HG02759 (cell line): Measurements from ENCODE around the gene IRF1.

Experiments
- ATAC-seq: cut with Tn5 transposase; IDR thresholded peaks from one replicate; pipeline ENCODE4 v1.9.1; 2021; ENCODE audit warnings: mild to moderate bottlenecking, moderate library complexity; ENCODE audit not compliant: unreplicated experiment

IRF1 gene

GRCh38 chr5:132500931-132501628 lies 10.5 kb upstream of the IRF1 start:
- ATAC-seq: peak; percentile 40

- no peak for ATAC-seq
Observed at GRCh38 chr5:132500244-132500930, 9.8 kb upstream of the IRF1 start.

- no peak for ATAC-seq
Observed at GRCh38 chr5:132499440-132500243, 9.1 kb upstream of the IRF1 start.

- ATAC-seq: no peak
Observed at GRCh38 chr5:132498686-132499271, 8.2 kb upstream of the IRF1 start.

GRCh38 chr5:132498152-132498551 lies 7.6 kb upstream of the IRF1 start:
- ATAC-seq: no peak

GRCh38 chr5:132497488-132497997 lies 7.0 kb upstream of the IRF1 start:
- no peak for ATAC-seq

GRCh38 chr5:132496631-132497487 lies 6.3 kb upstream of the IRF1 start:
- peak; percentile 54 for ATAC-seq

- peak; percentile 51 for ATAC-seq
Observed at GRCh38 chr5:132496191-132496630, 5.6 kb upstream of the IRF1 start.

GRCh38 chr5:132495667-132496190 lies 5.2 kb upstream of the IRF1 start:
- ATAC-seq: peak; percentile 42

- no peak for ATAC-seq
Observed at GRCh38 chr5:132493821-132494220, 3.2 kb upstream of the IRF1 start.

GRCh38 chr5:132493241-132493640 lies 2.7 kb upstream of the IRF1 start:
- ATAC-seq: no peak

GRCh38 chr5:132492386-132493125 lies 2.0 kb upstream of the IRF1 start:
- no peak for ATAC-seq

GRCh38 chr5:132491368-132492364 lies 1.1 kb upstream of the IRF1 start:
- ATAC-seq: peak; percentile 21

- peak; percentile 34 for ATAC-seq
Observed at GRCh38 chr5:132489871-132490483, 596 bp downstream of the IRF1 start.

- ATAC-seq: no peak
Observed at GRCh38 chr5:132489051-132489770, 1.4 kb downstream of the IRF1 start.

- ATAC-seq: no peak
Observed at GRCh38 chr5:132488590-132488989, 2.0 kb downstream of the IRF1 start.
